SU-DHL-6 (cell line): Measurements from ENCODE around the gene BOC.

ENCODE experiments used
- EZH2phosphoT487 ChIP-seq: fragments of 200-600 bp; sonication (generic), shearing (Covaris generic); conservative IDR thresholded peaks from 2 replicates; pipeline ENCODE4 v1.6.1; 2018; ENCODE audit warnings: mild to moderate bottlenecking, antibody characterized with exemption, low read length, moderate library complexity, mixed read lengths
- TF ChIP-seq, protein P1 (sequence below): fragments of 200-600 bp; sonication (generic); IDR thresholded peaks from one replicate; pipeline ENCODE4 v1.5.1; 2017; ENCODE audit warnings: antibody characterized with exemption, mild to moderate bottlenecking, low read length, moderate library complexity; ENCODE audit not compliant: insufficient read depth, poor library complexity, severe bottlenecking

DNA sequence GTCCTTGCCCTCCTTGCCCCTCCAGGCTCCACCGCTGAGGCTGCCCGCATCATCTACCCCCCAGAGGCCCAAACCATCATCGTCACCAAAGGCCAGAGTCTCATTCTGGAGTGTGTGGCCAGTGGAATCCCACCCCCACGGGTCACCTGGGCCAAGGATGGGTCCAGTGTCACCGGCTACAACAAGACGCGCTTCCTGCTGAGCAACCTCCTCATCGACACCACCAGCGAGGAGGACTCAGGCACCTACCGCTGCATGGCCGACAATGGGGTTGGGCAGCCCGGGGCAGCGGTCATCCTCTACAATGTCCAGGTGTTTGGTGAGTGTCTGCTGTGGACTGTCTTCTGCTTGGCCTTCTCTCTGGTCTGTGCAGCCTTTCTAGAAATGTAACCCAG is 61.0 kb downstream of the BOC start:
- TF ChIP-seq, protein P1, sequence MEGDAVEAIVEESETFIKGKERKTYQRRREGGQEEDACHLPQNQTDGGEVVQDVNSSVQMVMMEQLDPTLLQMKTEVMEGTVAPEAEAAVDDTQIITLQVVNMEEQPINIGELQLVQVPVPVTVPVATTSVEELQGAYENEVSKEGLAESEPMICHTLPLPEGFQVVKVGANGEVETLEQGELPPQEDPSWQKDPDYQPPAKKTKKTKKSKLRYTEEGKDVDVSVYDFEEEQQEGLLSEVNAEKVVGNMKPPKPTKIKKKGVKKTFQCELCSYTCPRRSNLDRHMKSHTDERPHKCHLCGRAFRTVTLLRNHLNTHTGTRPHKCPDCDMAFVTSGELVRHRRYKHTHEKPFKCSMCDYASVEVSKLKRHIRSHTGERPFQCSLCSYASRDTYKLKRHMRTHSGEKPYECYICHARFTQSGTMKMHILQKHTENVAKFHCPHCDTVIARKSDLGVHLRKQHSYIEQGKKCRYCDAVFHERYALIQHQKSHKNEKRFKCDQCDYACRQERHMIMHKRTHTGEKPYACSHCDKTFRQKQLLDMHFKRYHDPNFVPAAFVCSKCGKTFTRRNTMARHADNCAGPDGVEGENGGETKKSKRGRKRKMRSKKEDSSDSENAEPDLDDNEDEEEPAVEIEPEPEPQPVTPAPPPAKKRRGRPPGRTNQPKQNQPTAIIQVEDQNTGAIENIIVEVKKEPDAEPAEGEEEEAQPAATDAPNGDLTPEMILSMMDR = no peak
- TF ChIP-seq EZH2phosphoT487 = no peak
